IgD-negative memory B cell (primary cell): ENCODE measurements around the gene UACA. TPM values are rescaled to one million over a fixed set of nuclear protein-coding genes. Genes with fewer than 3 reads are reported as not detected.
A peak's percentile ranks its signal among the peaks of the same experiment; 100 is the strongest.

Source experiments
- H3K27ac Mint-ChIP-seq, 3 donors: one replicate each; pipeline ENCODE4 v1.8.0; 2020 to 2022; ENCODE audit warnings: mild to moderate bottlenecking in 3 of 3, mixed read lengths in 3 of 3, moderate library complexity in 1 of 3
- H3K27me3 Mint-ChIP-seq: one replicate; pipeline ENCODE4 v1.8.0; 2021; ENCODE audit warnings: mixed read lengths
- H3K36me3 Mint-ChIP-seq: one replicate; pipeline ENCODE4 v1.8.0; 2020; ENCODE audit warnings: mild to moderate bottlenecking, mixed read lengths
- H3K4me1 Mint-ChIP-seq, 3 donors: one replicate each; pipeline ENCODE4 v1.8.0; 2020 to 2022; ENCODE audit warnings: mixed read lengths in 3 of 3, mild to moderate bottlenecking in 1 of 3
- H3K4me3 Mint-ChIP-seq, 4 donors: one replicate each; pipeline ENCODE4 v1.8.0; 2020 to 2022; ENCODE audit warnings: mild to moderate bottlenecking in 4 of 4, mixed read lengths in 4 of 4, moderate library complexity in 3 of 4
- H3K9me3 Mint-ChIP-seq, 3 donors: one replicate each; pipeline ENCODE4 v1.8.0; 2020 to 2021; ENCODE audit warnings: mixed read lengths in 3 of 3, mild to moderate bottlenecking in 1 of 3
- polyA plus RNA-seq: library from polyadenylated mRNA; unstranded; fragments of 300-500 nt; fragmentation: Illumina TruSeq; gene quantifications from one replicate; pipeline ENCODE4 v1.2.3, GENCODE V29; 2021

UACA gene
- polyA plus RNA-seq, 1 donor from 2014 or later: 1.1 TPM

- Mint-ChIP-seq H3K36me3 (peaks cover under 1% of the 10 kb centered on the region), H3K4me3 (no peak overlapping the region), H3K4me1 (no peaks in the 10 kb centered on the region), H3K9me3 (no peaks in the 10 kb centered on the region), H3K27me3 (no peaks in the 10 kb centered on the region), H3K27ac (no peak overlapping the region)
These were observed 103.7 kb downstream of the UACA start for GRCh38 chr15:70659662-70660061.

GRCh38 chr15:70658641-70659040, 104.7 kb downstream of the UACA start:
- Mint-ChIP-seq H3K4me1 (no peaks in the 10 kb centered on the region), H3K27me3 (no peaks in the 10 kb centered on the region), H3K9me3 (no peaks in the 10 kb centered on the region), H3K27ac (no peak overlapping the region), H3K36me3 (peaks cover 1% of the 10 kb centered on the region), H3K4me3 (no peak overlapping the region)

- Mint-ChIP-seq H3K4me1 (no peaks in the 10 kb centered on the region), H3K4me3 (no peak overlapping the region), H3K27me3 (peaks cover 4% of the 10 kb centered on the region), H3K27ac (no peak overlapping the region), H3K9me3 (no peaks in the 10 kb centered on the region), H3K36me3 (peaks cover 1% of the 10 kb centered on the region)
These were observed 109.9 kb downstream of the UACA start for GRCh38 chr15:70653426-70653825.

GRCh38 chr15:70652341-70652740, 111.0 kb downstream of the UACA start:
- Mint-ChIP-seq H3K4me1 (no peaks in the 10 kb centered on the region), H3K9me3 (no peaks in the 10 kb centered on the region), H3K4me3 (no peak overlapping the region)

GRCh38 chr15:70651303-70651845, 112.0 kb downstream of the UACA start:
- no peaks in the 10 kb centered on the region for H3K9me3 Mint-ChIP-seq
- no peak overlapping the region for H3K27ac Mint-ChIP-seq
- H3K4me1 Mint-ChIP-seq: no peaks in the 10 kb centered on the region
- H3K4me3 Mint-ChIP-seq: no peak overlapping the region
- H3K36me3 Mint-ChIP-seq: peaks cover 1% of the 10 kb centered on the region
- peaks cover 9% of the 10 kb centered on the region for H3K27me3 Mint-ChIP-seq

More at GRCh38 chr15:70652341-70652740, 111.0 kb downstream of the UACA start:
- H3K36me3 Mint-ChIP-seq: peaks cover 1% of the 10 kb centered on the region
- peaks cover 4% of the 10 kb centered on the region for H3K27me3 Mint-ChIP-seq
- no peak overlapping the region for H3K27ac Mint-ChIP-seq

- no peak overlapping the region for H3K27ac Mint-ChIP-seq
These were observed 112.6 kb downstream of the UACA start for GRCh38 chr15:70650567-70651302.

GRCh38 chr15:70647396-70647795, 116.0 kb downstream of the UACA start:
- no peaks in the 10 kb centered on the region for H3K4me1 Mint-ChIP-seq
- no peak overlapping the region for H3K4me3 Mint-ChIP-seq
- no peak overlapping the region for H3K27ac Mint-ChIP-seq
- H3K9me3 Mint-ChIP-seq: no peaks in the 10 kb centered on the region
- no peaks in the 10 kb centered on the region for H3K36me3 Mint-ChIP-seq
- H3K27me3 Mint-ChIP-seq: peaks cover 15% of the 10 kb centered on the region

More at GRCh38 chr15:70650567-70651302, 112.6 kb downstream of the UACA start:
- H3K27me3 Mint-ChIP-seq: peaks cover 10% of the 10 kb centered on the region
- H3K9me3 Mint-ChIP-seq: no peaks in the 10 kb centered on the region
- H3K36me3 Mint-ChIP-seq: peaks cover 1% of the 10 kb centered on the region
- no peaks in the 10 kb centered on the region for H3K4me1 Mint-ChIP-seq
- H3K4me3 Mint-ChIP-seq: no peak overlapping the region

GRCh38 chr15:70646169-70646568, 117.2 kb downstream of the UACA start:
- no peak overlapping the region for H3K27ac Mint-ChIP-seq
- H3K4me3 Mint-ChIP-seq: no peak overlapping the region
- peaks cover 15% of the 10 kb centered on the region for H3K27me3 Mint-ChIP-seq
- no peaks in the 10 kb centered on the region for H3K36me3 Mint-ChIP-seq
- H3K9me3 Mint-ChIP-seq: no peaks in the 10 kb centered on the region
- no peaks in the 10 kb centered on the region for H3K4me1 Mint-ChIP-seq

- H3K36me3 Mint-ChIP-seq: no peaks in the 10 kb centered on the region
- no peak overlapping the region for H3K4me3 Mint-ChIP-seq
- peaks cover 11% of the 10 kb centered on the region for H3K27me3 Mint-ChIP-seq
- H3K27ac Mint-ChIP-seq: no peak overlapping the region
- H3K9me3 Mint-ChIP-seq: no peaks in the 10 kb centered on the region
- no peaks in the 10 kb centered on the region for H3K4me1 Mint-ChIP-seq
These were observed 119.6 kb downstream of the UACA start for GRCh38 chr15:70643783-70644125.

- H3K4me3 Mint-ChIP-seq: no peak overlapping the region
- H3K27me3 Mint-ChIP-seq: peaks cover 11% of the 10 kb centered on the region
- H3K9me3 Mint-ChIP-seq: no peaks in the 10 kb centered on the region
- H3K36me3 Mint-ChIP-seq: no peaks in the 10 kb centered on the region
- no peak overlapping the region for H3K27ac Mint-ChIP-seq
- no peaks in the 10 kb centered on the region for H3K4me1 Mint-ChIP-seq
These were observed 120.1 kb downstream of the UACA start for GRCh38 chr15:70643106-70643782.

- peaks cover 13% of the 10 kb centered on the region for H3K27me3 Mint-ChIP-seq
- no peak overlapping the region for H3K4me3 Mint-ChIP-seq
- H3K36me3 Mint-ChIP-seq: no peaks in the 10 kb centered on the region
- H3K4me1 Mint-ChIP-seq: peaks cover 0 to 7% (median 0%) of the 10 kb centered on the region in 3 donors
- no peaks in the 10 kb centered on the region for H3K9me3 Mint-ChIP-seq
- H3K27ac Mint-ChIP-seq: no peak overlapping the region
These were observed 126.7 kb downstream of the UACA start for GRCh38 chr15:70636540-70637165.

GRCh38 chr15:70635895-70636294, 127.5 kb downstream of the UACA start:
- Mint-ChIP-seq H3K27me3 (peaks cover 14% of the 10 kb centered on the region), H3K4me3 (no peak overlapping the region), H3K4me1 (peaks cover 0 to 7% (median 0%) of the 10 kb centered on the region in 3 donors), H3K27ac (no peak overlapping the region), H3K36me3 (no peaks in the 10 kb centered on the region), H3K9me3 (no peaks in the 10 kb centered on the region)

- Mint-ChIP-seq H3K27me3 (peaks cover 18% of the 10 kb centered on the region), H3K4me1 (peaks cover 0 to 7% (median 1%) of the 10 kb centered on the region in 3 donors)
These were observed 129.4 kb downstream of the UACA start for GRCh38 chr15:70633991-70634390.

GRCh38 chr15:70633103-70633831, 130.1 kb downstream of the UACA start:
- no peaks in the 10 kb centered on the region for H3K36me3 Mint-ChIP-seq
- H3K4me1 Mint-ChIP-seq: peaks cover 0 to 8% (median 1%) of the 10 kb centered on the region in 3 donors
- H3K9me3 Mint-ChIP-seq: no peaks in the 10 kb centered on the region
- H3K4me3 Mint-ChIP-seq: no peak overlapping the region
- no peak overlapping the region for H3K27ac Mint-ChIP-seq
- H3K27me3 Mint-ChIP-seq: peaks cover 25% of the 10 kb centered on the region

More at GRCh38 chr15:70633991-70634390, 129.4 kb downstream of the UACA start:
- no peaks in the 10 kb centered on the region for H3K36me3 Mint-ChIP-seq
- peak overlapping the region in 1 of 3 donors; percentile 40 for H3K27ac Mint-ChIP-seq
- H3K9me3 Mint-ChIP-seq: no peaks in the 10 kb centered on the region
- no peak overlapping the region for H3K4me3 Mint-ChIP-seq
